HepG2 (cell line): Measurements from ENCODE around the gene CPLANE2. TPM values are rescaled to one million over a fixed set of nuclear protein-coding genes. Genes with fewer than 3 reads are reported as not detected.

Source experiments
- AKNA ChIP-seq: sonication (generic); formaldehyde crosslinking; IDR thresholded peaks from 2 replicates; pipeline ENCODE4 v1.4.0; 2020; ENCODE audit warnings: missing genetic modification reagents, borderline replicate concordance
- ELK4 ChIP-seq: sonication (generic); formaldehyde crosslinking; IDR thresholded peaks from 2 replicates; pipeline ENCODE4 v1.9.0; 2021; ENCODE audit warnings: missing genetic modification reagents, borderline replicate concordance
- FOXO1 ChIP-seq: sonication (generic); formaldehyde crosslinking; IDR thresholded peaks from 2 replicates; pipeline ENCODE4 v1.4.0; 2020; ENCODE audit warnings: missing genetic modification reagents
- ZBTB21 ChIP-seq: sonication (generic); formaldehyde crosslinking; IDR thresholded peaks from 2 replicates; pipeline ENCODE4 v1.4.0; 2020; ENCODE audit warnings: missing genetic modification reagents
- ZBTB26 ChIP-seq: IDR thresholded peaks from 2 replicates; pipeline ENCODE4 v1.6.1; 2016; ENCODE audit warnings: missing compliant biosample characterization, missing genetic modification reagents, borderline replicate concordance
- polyA plus RNA-seq, 8 experiments: library from polyadenylated mRNA; depleted of rRNA in 3 of 8; stranded (reverse) in 7 of 8; unstranded in 1 of 8; fragments of >200 nt; fragmentation: Illumina TruSeq in 4 of 8; extraction: Trizol in 4 of 8; gene quantifications; 2 replicates each; pipeline versions ENCODE4 v1.2.1 to v1.2.3, GENCODE V29; 2011 to 2016; ENCODE audit warnings: low read depth in 4 of 8, missing spikeins in 1 of 8, mixed read lengths in 1 of 8; ENCODE audit not compliant: insufficient read depth in 1 of 8
- total RNA-seq, 5 experiments: library from RNA; depleted of rRNA; stranded (reverse); fragments of >200 nt; fragmentation: Illumina TruSeq; extraction: Trizol; gene quantifications; 2 replicates each; pipeline ENCODE4 v1.2.3, GENCODE V29; 2016; ENCODE audit warnings: low read depth in 1 of 5

Gene CPLANE2
- total and polyA plus RNA-seq, 2 of the 13 experiments (the other 11 are each of a cell fraction or from before 2014, with no cell fraction given) = 0.29 to 1.6 TPM

GRCh38 chr1:16187748-16188401 is 49.1 kb downstream of the CPLANE2 start (continued):
- TF ChIP-seq FOXO1 (CRISPR knock-in tag) (0 out of 2 replicates have a peak, but pooled peaks have one; percentile 56), AKNA (CRISPR knock-in tag) (no peak), ZBTB26 (CRISPR knock-in tag) (no peak), ELK4 (CRISPR knock-in tag) (no peak), ZBTB21 (CRISPR knock-in tag) (no peak)
